ENCODE results near the gene AEN.

Gene AEN

GRCh38 chr15:88680241-88681001 is 59.3 kb downstream of the AEN start:
- no peak for DNase-seq

GRCh38 chr15:88681610-88682221 is 60.6 kb downstream of the AEN start:
- no peak for DNase-seq

Measured in amniotic stem cell (primary cell).